ENCODE measurements around the gene KIF19. TPM values are rescaled to one million over a fixed set of nuclear protein-coding genes. Genes with fewer than 3 reads are reported as not detected.

Gene KIF19
- total and polyA plus RNA-seq, 2 experiments from 2014 or later, result 0.39 TPM; not detected in 1

- TF ChIP-seq CTCF (IDR thresholded peaks at IDR 0.05; ENCODE audit: low read depth, low read length), result no peak
- Histone ChIP-seq H3K4me1 (ENCODE audit: low read depth) (no peaks in the 10 kb centered on the region), H3K9me3 (ENCODE audit: low read depth) (no peaks in the 10 kb centered on the region), H3K27ac (no peak overlapping the region), H3K27me3 (peaks cover 62% of the 10 kb centered on the region), H3K4me3 (no peak overlapping the region), H3K36me3 (no peaks in the 10 kb centered on the region)
- no peak for DNase-seq (ENCODE audit: low read depth in 1 of 2, low spot score in 1 of 2)
These were observed 23.1 kb downstream of the KIF19 start for GRCh38 chr17:74349120-74349519.

GRCh38 chr17:74350486-74350885 is 24.5 kb downstream of the KIF19 start:
- Histone ChIP-seq H3K27me3 (peaks cover 76% of the 10 kb centered on the region), H3K27ac (no peak overlapping the region), H3K9me3 (ENCODE audit: low read depth) (no peaks in the 10 kb centered on the region), H3K36me3 (no peaks in the 10 kb centered on the region), H3K4me1 (ENCODE audit: low read depth) (no peaks in the 10 kb centered on the region), H3K4me3 (no peak overlapping the region)
- DNase-seq (ENCODE audit: low read depth in 1 of 2, low spot score in 1 of 2), result no peak
- TF ChIP-seq CTCF (IDR thresholded peaks at IDR 0.05; ENCODE audit: low read depth, low read length), result no peak

- H3K4me1 ChIP-seq (ENCODE audit: low read depth), result no peaks in the 10 kb centered on the region
- H3K4me3 ChIP-seq, result no peak overlapping the region
- H3K27me3 ChIP-seq, result peaks cover 88% of the 10 kb centered on the region
- peak in 1 of 2 donors; percentile 51 for DNase-seq (ENCODE audit: low read depth in 1 of 2, low spot score in 1 of 2)
- no peaks in the 10 kb centered on the region for H3K9me3 ChIP-seq (ENCODE audit: low read depth)
- no peak overlapping the region for H3K27ac ChIP-seq
- no peaks in the 10 kb centered on the region for H3K36me3 ChIP-seq
- TF ChIP-seq CTCF (IDR thresholded peaks at IDR 0.05; ENCODE audit: low read depth, low read length), result no peak
These were observed 25.7 kb downstream of the KIF19 start for GRCh38 chr17:74351552-74352210.

GRCh38 chr17:74353446-74354060 is 27.5 kb downstream of the KIF19 start:
- Histone ChIP-seq H3K9me3 (ENCODE audit: low read depth) (no peaks in the 10 kb centered on the region), H3K4me1 (ENCODE audit: low read depth) (no peaks in the 10 kb centered on the region), H3K27me3 (peaks cover 92% of the 10 kb centered on the region), H3K27ac (no peak overlapping the region), H3K4me3 (no peak overlapping the region), H3K36me3 (no peaks in the 10 kb centered on the region)
- no peak for DNase-seq (ENCODE audit: low read depth in 1 of 2, low spot score in 1 of 2)
- TF ChIP-seq CTCF (IDR thresholded peaks at IDR 0.05; ENCODE audit: low read depth, low read length), result no peak

GRCh38 chr17:74354123-74354522 is 28.1 kb downstream of the KIF19 start:
- Histone ChIP-seq H3K36me3 (no peaks in the 10 kb centered on the region), H3K27me3 (peaks cover 89% of the 10 kb centered on the region)
- peak; percentile 39 for TF ChIP-seq CTCF (IDR thresholded peaks at IDR 0.05; ENCODE audit: low read depth, low read length)

More at GRCh38 chr17:74354123-74354522, 28.1 kb downstream of the KIF19 start:
- Histone ChIP-seq H3K4me1 (ENCODE audit: low read depth) (no peaks in the 10 kb centered on the region), H3K9me3 (ENCODE audit: low read depth) (no peaks in the 10 kb centered on the region), H3K27ac (no peak overlapping the region), H3K4me3 (no peak overlapping the region)
- DNase-seq (ENCODE audit: low read depth in 1 of 2, low spot score in 1 of 2), result peak in 1 of 2 donors; percentile 83

Data from cardiac muscle cell (in vitro differentiated cells and primary cell).